Hepatic stellate cell (primary cell): Measurements from ENCODE around the gene TTC39A.

Experiments
- DNase-seq: peaks from one replicate; pipeline ENCODE4 v3.0.0; 2011; ENCODE audit warnings: low spot score

TTC39A gene

DNA sequence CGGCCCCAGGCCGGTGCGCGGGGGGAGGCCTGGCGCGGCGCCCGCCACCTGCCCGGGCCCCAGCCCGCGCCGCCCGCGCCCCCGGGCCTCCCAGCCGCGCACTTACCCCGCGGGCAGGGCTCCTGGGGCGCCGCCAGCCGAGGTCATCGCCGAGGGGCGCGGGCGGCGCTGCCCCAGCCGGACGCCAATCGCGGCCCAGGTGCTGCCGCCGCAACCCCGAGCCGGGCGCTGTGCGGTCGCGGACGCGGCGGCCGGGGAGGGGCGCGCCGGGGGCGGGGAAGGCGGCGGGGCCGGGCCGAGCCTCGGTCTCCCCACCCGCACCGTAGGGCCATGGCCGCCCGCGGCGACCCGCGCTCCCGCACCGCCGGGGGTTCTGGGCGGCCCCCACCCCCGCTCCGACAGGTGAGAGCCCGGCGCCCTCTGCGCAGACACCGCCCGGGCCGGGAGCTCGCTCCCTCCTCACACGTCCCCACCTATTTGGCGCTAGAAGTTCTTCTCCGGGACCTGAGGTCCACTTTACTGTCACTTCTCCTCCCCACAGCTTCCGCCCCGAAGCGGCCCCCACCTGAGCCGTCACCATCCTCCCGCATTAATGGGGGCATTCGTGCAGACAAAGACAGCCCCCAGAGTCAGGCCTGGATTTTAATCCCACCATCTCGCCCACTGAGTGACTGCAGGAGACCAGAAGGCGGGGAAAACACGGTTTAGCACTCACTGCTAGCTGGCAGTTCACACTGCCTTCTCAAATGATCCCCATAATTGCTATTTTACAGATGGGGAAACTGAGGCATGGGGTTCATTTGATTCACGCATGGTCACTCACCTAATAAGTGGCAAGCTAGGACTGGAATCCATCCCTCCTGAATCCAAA, at the start of gene TTC39A:
TSS of gene TTC39A (minus strand) at position 232 of the 871 bp plus-strand sequence. CDS start at position 147, 85 bp downstream.
- no peak for DNase-seq

- DNase-seq: no peak
Measured at GRCh38 chr1:51378871-51379270, 48.5 kb upstream of the TTC39A start.

GRCh38 chr1:51373898-51374297, 43.5 kb upstream of the TTC39A start:
- DNase-seq: no peak

GRCh38 chr1:51372561-51372960, 42.2 kb upstream of the TTC39A start:
- no peak for DNase-seq

- no peak for DNase-seq
Measured at GRCh38 chr1:51369171-51369570, 38.8 kb upstream of the TTC39A start.

DNA sequence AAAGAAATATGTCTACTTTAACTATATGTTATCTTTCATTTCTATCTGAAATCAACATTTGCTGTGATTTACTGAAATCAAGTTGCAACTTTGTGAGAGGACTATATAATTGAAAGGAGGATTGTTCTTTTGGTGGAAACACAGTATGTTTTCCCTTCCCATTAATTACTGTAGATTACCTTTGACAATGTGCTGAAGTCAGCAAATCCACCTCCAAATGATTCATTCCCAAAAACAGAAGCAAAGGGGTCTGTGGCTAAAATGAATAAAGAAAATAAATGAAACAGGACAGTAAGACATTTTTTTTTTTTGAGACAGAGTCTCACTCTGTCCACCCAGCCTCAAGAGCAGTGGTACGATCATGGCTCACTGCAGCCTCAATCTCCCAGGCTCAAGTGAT, 35.4 kb upstream of the TTC39A start:
- no peak for DNase-seq

DNA sequence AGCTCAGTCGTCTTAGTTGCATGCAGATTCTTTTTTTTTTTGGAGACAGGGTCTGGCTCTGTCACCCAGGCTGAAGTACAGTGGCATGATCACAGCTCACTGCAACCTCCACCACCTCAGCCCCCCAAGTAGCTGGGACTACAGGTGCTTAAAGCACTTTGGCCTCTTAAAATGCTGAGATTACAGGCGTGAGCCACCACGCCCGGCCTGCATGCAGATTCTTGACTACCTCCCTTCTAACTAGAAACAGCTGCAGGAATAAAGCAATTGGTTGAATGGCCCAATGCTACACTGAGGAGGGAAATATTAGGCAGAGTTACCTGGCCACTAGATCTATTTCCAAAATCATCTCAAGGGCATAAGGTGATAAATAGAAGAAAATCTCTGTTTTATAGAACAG, 29.5 kb upstream of the TTC39A start:
- no peak for DNase-seq

DNA sequence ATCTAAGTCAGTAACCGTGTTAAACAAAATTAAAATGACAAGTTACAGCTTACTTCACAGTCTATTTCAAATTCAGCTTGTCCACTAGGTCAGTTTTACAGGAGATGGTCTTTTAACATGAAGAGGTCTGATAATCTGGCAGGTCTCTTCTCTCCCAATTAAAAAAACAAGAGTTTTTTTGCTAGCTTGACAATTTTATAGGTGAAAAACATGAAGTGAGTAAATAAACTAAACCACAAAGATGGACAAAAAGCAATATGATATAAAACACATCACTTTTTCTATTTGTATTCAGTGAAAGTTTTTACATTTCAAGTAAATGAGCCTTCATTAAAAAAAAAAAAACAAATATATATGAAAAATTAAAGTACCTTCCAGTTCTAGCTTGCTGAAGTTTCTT, 25.0 kb upstream of the TTC39A start:
- no peak for DNase-seq

GRCh38 chr1:51354416-51354815, 24.1 kb upstream of the TTC39A start:
- DNase-seq: no peak

- DNase-seq: no peak
Measured at GRCh38 chr1:51351907-51352306, 21.5 kb upstream of the TTC39A start.

DNA sequence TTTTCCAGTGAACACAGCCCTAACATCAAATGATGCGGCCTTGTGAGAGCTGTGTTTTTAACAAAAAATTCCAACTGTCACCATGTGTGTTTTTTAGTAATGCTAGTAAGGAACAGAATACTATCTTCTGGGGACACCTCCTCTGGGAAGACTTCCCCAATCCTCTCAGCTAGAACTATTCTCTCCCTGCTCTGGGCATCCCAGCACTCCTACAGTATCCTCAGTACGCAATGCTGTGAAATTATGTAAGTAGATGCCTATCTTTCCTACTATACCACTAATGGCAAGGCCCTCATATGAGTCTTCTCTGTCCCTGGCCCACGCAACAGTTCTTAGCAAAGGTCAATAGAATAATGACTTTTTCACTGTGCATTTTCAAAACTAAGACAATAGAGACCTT, 19.5 kb upstream of the TTC39A start:
- DNase-seq: no peak

DNA sequence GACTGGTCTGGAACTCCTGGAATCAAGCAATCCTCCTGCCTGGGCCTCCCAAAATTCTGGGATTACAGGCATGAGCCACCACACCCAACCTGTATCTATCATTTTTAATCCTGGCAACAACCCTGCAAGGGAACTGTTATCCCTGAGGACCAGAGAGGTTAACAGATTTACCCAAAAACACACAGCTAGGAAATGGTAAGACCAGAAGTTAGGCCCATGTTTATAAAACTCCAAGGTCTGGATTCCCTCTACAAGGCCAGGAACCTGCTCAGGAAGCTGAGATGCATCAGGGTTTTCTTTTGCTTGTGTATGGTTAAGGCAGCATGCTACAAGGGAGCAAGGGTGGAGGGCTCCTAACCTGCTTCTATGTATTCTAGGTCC, 17.8 kb upstream of the TTC39A start:
- no peak for DNase-seq

GRCh38 chr1:51347398-51348146, 17.2 kb upstream of the TTC39A start:
- no peak for DNase-seq

GRCh38 chr1:51346086-51346942, 16.0 kb upstream of the TTC39A start:
- no peak for DNase-seq

- DNase-seq: no peak
Measured at GRCh38 chr1:51345300-51345687, 14.9 kb upstream of the TTC39A start.

GRCh38 chr1:51344602-51345299, 14.4 kb upstream of the TTC39A start:
- DNase-seq: no peak

DNA sequence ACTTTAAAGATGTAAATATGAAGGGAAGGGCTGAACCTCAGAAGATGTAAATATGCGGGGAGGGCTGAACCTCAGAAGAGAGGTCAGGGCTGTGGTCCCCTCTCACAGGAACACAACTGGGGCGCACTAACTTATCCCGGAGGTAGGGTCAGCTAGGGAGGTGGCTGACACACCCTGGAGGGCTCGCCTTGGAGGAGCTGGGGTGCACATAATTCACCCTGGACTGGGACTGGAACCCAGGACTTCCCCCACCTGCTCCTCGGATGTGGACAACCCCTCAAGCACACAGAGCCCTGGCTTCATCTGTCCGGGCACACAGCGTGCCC, 13.9 kb upstream of the TTC39A start:
- no peak for DNase-seq

DNA sequence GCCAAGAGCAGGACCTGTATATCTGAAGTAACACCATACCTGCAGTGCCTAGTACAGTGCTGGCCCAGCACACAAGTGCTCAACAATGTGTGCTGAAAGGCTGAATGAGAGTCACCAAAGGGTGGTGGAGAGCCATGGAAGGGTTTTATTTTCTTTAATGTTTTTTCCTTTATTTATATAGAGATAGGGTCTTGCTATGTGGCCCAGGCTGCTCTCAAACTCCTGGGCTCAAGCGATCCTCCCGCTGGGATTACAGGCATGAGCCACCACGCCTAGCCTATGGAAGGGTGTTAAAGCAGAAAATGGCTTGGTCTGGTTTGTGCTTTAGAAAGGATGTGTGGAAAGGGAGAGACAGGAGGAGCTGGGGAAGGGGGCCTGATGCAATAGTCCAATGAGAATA, 13.3 kb upstream of the TTC39A start:
- no peak for DNase-seq

DNA sequence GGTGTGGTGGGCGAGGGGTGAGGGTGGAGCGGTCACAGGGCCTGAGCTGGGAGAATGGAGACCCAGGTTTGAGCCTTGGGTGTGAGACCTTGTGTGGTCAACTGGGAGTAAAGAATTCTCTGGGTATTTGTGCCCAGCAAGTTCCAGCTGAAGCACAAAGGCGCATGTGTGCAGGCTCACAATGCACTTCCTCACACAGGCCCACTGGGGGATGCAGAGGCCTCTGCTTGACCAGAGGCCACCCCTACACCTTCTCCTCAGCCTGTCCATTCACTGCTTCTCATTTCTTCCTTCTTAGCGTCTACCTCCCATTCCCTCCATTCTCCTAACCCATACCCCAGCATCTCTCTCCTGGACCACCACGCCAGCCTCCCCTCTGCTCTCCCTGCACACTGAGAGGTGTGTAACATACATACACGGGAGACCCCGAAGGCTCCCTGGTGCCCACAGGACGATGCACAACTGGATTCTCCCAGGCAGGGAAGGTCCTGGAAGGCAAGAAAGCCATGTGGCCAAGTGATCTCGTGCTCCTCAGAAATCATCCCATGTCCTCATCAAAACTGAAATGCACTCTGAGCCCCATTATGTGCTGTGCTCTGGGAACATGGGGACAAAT, 12.3 kb upstream of the TTC39A start:
- no peak for DNase-seq

GRCh38 chr1:51341876-51342496, 11.6 kb upstream of the TTC39A start:
- no peak for DNase-seq

GRCh38 chr1:51340380-51340779, 10.0 kb upstream of the TTC39A start:
- DNase-seq: no peak
